Endothelial cell of umbilical vein (primary cell): Measurements from ENCODE around the gene ZDHHC20. TPM values are rescaled to one million over a fixed set of nuclear protein-coding genes. Genes with fewer than 3 reads are reported as not detected.

Source experiments
- BruUV-seq: library from RNA; stranded (reverse); fragments of 400-500 nt; replicated peaks from 2 replicates; lab custom pipeline; 2021; lab: Mats Ljungman, UMichigan
- CTCF ChIA-PET: fragments of 300-600, 350-600 bp; sonication (Branson Sonifier 250); formaldehyde crosslinking; loops from one replicate; lab custom pipeline; 2021; ENCODE audit warnings: antibody characterized with exemption, inconsistent platforms; lab: Charles Lee
- POLR2A ChIA-PET: fragments of 300-600, 350-600 bp; sonication (Branson Sonifier 250); formaldehyde crosslinking; loops from one replicate; lab custom pipeline; 2021; ENCODE audit warnings: antibody characterized with exemption, inconsistent platforms; lab: Charles Lee
- DNase-seq: peaks from one replicate; pipeline ENCODE4 v3.0.0-alpha.2; 2011; ENCODE audit warnings: low read depth, low spot score
- FAIRE-seq: peaks from 2 replicates; lab custom pipeline; 2011; peaks lifted over from hg19 to GRCh38; lab: Jason Lieb, UNC
- H2AFZ ChIP-seq: 2 replicates; pipeline ENCODE4 v1.6.0; 2012; ENCODE audit warnings: low read depth, low read length, control low read depth, inconsistent platforms
- H3K27ac ChIP-seq: 2 replicates; pipeline ENCODE4 v1.5.1; 2011; ENCODE audit warnings: low read depth, mild to moderate bottlenecking, control low read depth, low read length, moderate library complexity; ENCODE audit not compliant: insufficient read depth
- H3K27me3 ChIP-seq, 2 experiments: 2 replicates each; pipeline versions ENCODE4 v1.6.0 to v1.6.1; 2011; ENCODE audit warnings: low read length in 2 of 2, mixed read lengths in 1 of 2; ENCODE audit not compliant: control insufficient read depth in 2 of 2, insufficient read depth in 2 of 2
- H3K36me3 ChIP-seq, 2 experiments: 2 replicates in 1 of 2; 3 replicates in 1 of 2; pipeline ENCODE4 v1.5.1; 2011; ENCODE audit warnings: low read length in 2 of 2, mild to moderate bottlenecking in 1 of 2, moderate library complexity in 1 of 2; ENCODE audit not compliant: control insufficient read depth in 2 of 2, insufficient read depth in 2 of 2; ENCODE audit errors: extremely low read depth in 1 of 2
- H3K4me1 ChIP-seq: 3 replicates; pipeline ENCODE4 v1.5.1; 2011; ENCODE audit warnings: mild to moderate bottlenecking, low read length; ENCODE audit not compliant: control insufficient read depth, insufficient read depth; ENCODE audit errors: extremely low read depth
- H3K4me2 ChIP-seq: 2 replicates; pipeline ENCODE4 v1.6.1; 2011; ENCODE audit warnings: low read length, control low read depth, mixed read lengths; ENCODE audit not compliant: insufficient read depth
- H3K4me3 ChIP-seq, 3 experiments: fragments of 200-600 bp in 1 of 3; sonication (generic), shearing (Covaris generic) in 1 of 3; replicated peaks in 1 of 3; 2 replicates each; pipeline ENCODE4 v1.5.1; 2011 to 2016; ENCODE audit warnings: control low read depth in 3 of 3, low read length in 3 of 3, mild to moderate bottlenecking in 2 of 3, inconsistent platforms in 1 of 3, low read depth in 1 of 3, moderate library complexity in 1 of 3; ENCODE audit not compliant: insufficient read depth in 1 of 3
- H3K79me2 ChIP-seq: 2 replicates; pipeline ENCODE4 v1.6.0; 2012; ENCODE audit warnings: low read length, inconsistent platforms; ENCODE audit not compliant: control insufficient read depth, insufficient read depth
- H3K9ac ChIP-seq: replicated peaks from 2 replicates; pipeline ENCODE3; 2011; ENCODE audit warnings: low read length, control low read depth; ENCODE audit not compliant: insufficient read depth; ENCODE audit errors: extremely low read depth
- H3K9me1 ChIP-seq: replicated peaks from 3 replicates; pipeline ENCODE4 v1.6.0; 2011; ENCODE audit warnings: mild to moderate bottlenecking, low read length; ENCODE audit not compliant: control insufficient read depth, insufficient read depth; ENCODE audit errors: extremely low read depth
- H3K9me3 ChIP-seq: replicated peaks from 2 replicates; pipeline ENCODE4 v1.5.1; 2012; ENCODE audit warnings: low read length, inconsistent platforms; ENCODE audit not compliant: control insufficient read depth, insufficient read depth
- H4K20me1 ChIP-seq: replicated peaks from 2 replicates; pipeline ENCODE3; 2011; ENCODE audit warnings: mild to moderate bottlenecking, low read length; ENCODE audit not compliant: control insufficient read depth, insufficient read depth; ENCODE audit errors: extremely low read depth
- CTCF ChIP-seq, 2 donors: IDR thresholded peaks; 1 replicate in 1 of 2; 2 replicates in 1 of 2; pipeline ENCODE4 v1.5.1; 2011; ENCODE audit warnings: low read length in 2 of 2, mild to moderate bottlenecking in 2 of 2, moderate library complexity in 2 of 2, control low read depth in 1 of 2, inconsistent platforms in 1 of 2, low read depth in 1 of 2; ENCODE audit not compliant: insufficient read depth in 1 of 2; ENCODE audit errors: extremely low read depth in 1 of 2
- EZH2 ChIP-seq: IDR thresholded peaks from 2 replicates; pipeline ENCODE4 v1.6.1; 2012; ENCODE audit warnings: borderline replicate concordance, low read depth, mild to moderate bottlenecking, moderate library complexity, low read length, inconsistent platforms; ENCODE audit not compliant: severe bottlenecking
- FOS ChIP-seq: IDR thresholded peaks from 2 replicates; pipeline ENCODE4 v1.6.1; 2011; ENCODE audit warnings: mild to moderate bottlenecking, low read length, moderate library complexity, borderline replicate concordance; ENCODE audit not compliant: insufficient read depth
- GATA2 ChIP-seq: IDR thresholded peaks from 2 replicates; pipeline ENCODE4 v1.7.0; 2011; ENCODE audit warnings: low read depth, mild to moderate bottlenecking, moderate library complexity, mixed read lengths, low read length; ENCODE audit not compliant: insufficient read length, insufficient read depth
- JUN ChIP-seq: IDR thresholded peaks from 2 replicates; pipeline ENCODE4 v1.6.1; 2011; ENCODE audit warnings: borderline replicate concordance, low read depth; ENCODE audit not compliant: insufficient read length, insufficient read depth
- MAX ChIP-seq: IDR thresholded peaks from 2 replicates; pipeline ENCODE4 v1.6.1; 2011; ENCODE audit not compliant: insufficient read depth, insufficient read length
- MYC ChIP-seq: IDR thresholded peaks from one replicate; pipeline ENCODE4 v1.6.1; 2011; ENCODE audit warnings: mild to moderate bottlenecking, low read depth, low read length
- POLR2A ChIP-seq: IDR thresholded peaks from 2 replicates; pipeline ENCODE4 v1.6.1; 2012; ENCODE audit warnings: low read depth, mild to moderate bottlenecking, control low read depth, low read length
- POLR2AphosphoS5 ChIP-seq: IDR thresholded peaks from 2 replicates; pipeline ENCODE4 v1.6.1; 2012; ENCODE audit warnings: low read depth, mild to moderate bottlenecking, control low read depth, low read length, moderate library complexity; ENCODE audit not compliant: insufficient read depth
- dilution Hi-C: fragments of 300-500 bp; cut with MboI; formaldehyde crosslinking; loops from one replicate; pipeline ENCODE4 v1.15.0; 2019; ENCODE audit warnings: low sequenced_read_pairs; ENCODE audit not compliant: extremely low pct_ligation_motif_present
- intact Hi-C: fragments of 100-400 bp; cut with micrococcal nuclease; formaldehyde crosslinking; loops from one replicate; pipeline ENCODE4 v1.10.0; 2022
- polyA plus RNA-seq, 4 experiments: library from polyadenylated mRNA; depleted of rRNA in 3 of 4; stranded (reverse) in 3 of 4; unstranded in 1 of 4; fragments of >200 nt; gene quantifications; 2 replicates each; pipeline versions ENCODE4 v1.2.1 to v1.2.3, GENCODE V29; 2011 to 2012; ENCODE audit warnings: missing spikeins in 1 of 4
- total RNA-seq: library from RNA; stranded (reverse); gene quantifications from 2 replicates; pipeline ENCODE4 v1.2.3, GENCODE V29; 2021

The ZDHHC20 gene
- total and polyA plus RNA-seq, 2 donors (not counting 3 experiments of a cell fraction or from before 2014, with no cell fraction given) = 22.1 to 59.4 TPM

- intact Hi-C loops (no loop called here), dilution Hi-C loops (no loop called here)
- no peak overlapping the region for H3K9ac ChIP-seq
- H3K9me3 ChIP-seq = no peaks in the 10 kb centered on the region
- POLR2A ChIA-PET = no interaction called here
- TF ChIP-seq FOS (no peak), MAX (no peak)
- H3K4me2 ChIP-seq = no peak overlapping the region
- no peaks in the 10 kb centered on the region for H3K27me3 ChIP-seq
- FAIRE-seq = no peak
- H3K79me2 ChIP-seq = peaks cover 39% of the 10 kb centered on the region
- no peak overlapping the region for H2AFZ ChIP-seq
- DNase-seq = no peak
- CTCF ChIA-PET = interaction anchor here (1.5 kb wide), 1 partner anchor 13 kb away, joined by 3 read pairs; no protein-coding TSS in a partner anchor
- no TSS peak for BruUV-seq
- no peaks in the 10 kb centered on the region for H4K20me1 ChIP-seq
- H3K4me1 ChIP-seq = peaks cover 18% of the 10 kb centered on the region
- no peak overlapping the region for H3K4me3 ChIP-seq
- no peaks in the 10 kb centered on the region for H3K9me1 ChIP-seq
- no peaks in the 10 kb centered on the region for H3K36me3 ChIP-seq
- no peak overlapping the region for H3K27ac ChIP-seq
These were observed 24.5 kb downstream of the ZDHHC20 start for GRCh38 chr13:21434588-21434987.

- TF ChIP-seq MYC (no peak), JUN (no peak), POLR2AphosphoS5 (no peak), CTCF (IDR thresholded peaks at IDR 0.05; ENCODE audit: extremely low read depth in 1 of 2, insufficient read depth in 1 of 2, low read depth in 1 of 2, low read length in 2 of 2) (no peak), EZH2 (no peak), FOS (no peak), POLR2A (no peak), GATA2 (no peak), MAX (no peak)
- H3K27me3 ChIP-seq = no peaks in the 10 kb centered on the region
- H3K9ac ChIP-seq = no peak overlapping the region
- ChIA-PET POLR2A (no interaction called here), CTCF (no interaction called here)
- H3K27ac ChIP-seq = no peak overlapping the region
- no TSS peak for BruUV-seq
- no peak for FAIRE-seq
- no peaks in the 10 kb centered on the region for H3K36me3 ChIP-seq
- no peaks in the 10 kb centered on the region for H3K9me3 ChIP-seq
- no peak for DNase-seq
- peaks cover 2% of the 10 kb centered on the region for H4K20me1 ChIP-seq
- no peaks in the 10 kb centered on the region for H3K9me1 ChIP-seq
- H3K4me3 ChIP-seq = no peak overlapping the region
- intact Hi-C loops = no loop called here
- H3K4me1 ChIP-seq = no peaks in the 10 kb centered on the region
- H3K4me2 ChIP-seq = no peak overlapping the region
- peaks cover 10% of the 10 kb centered on the region for H3K79me2 ChIP-seq
- no peak overlapping the region for H2AFZ ChIP-seq
- dilution Hi-C loops = no loop called here
These were observed 29.9 kb downstream of the ZDHHC20 start for GRCh38 chr13:21429211-21429610.
